RWPE2 (cell line): ENCODE measurements around the gene BCL2L11.

Experiments used
- ATAC-seq: fragments of 200-7000 bp; cut with Tn5 transposase; 3 replicates; pipeline ENCODE4 v1.9.1; 2021; ENCODE audit warnings: low read depth
- DNase-seq: peaks from one replicate; pipeline ENCODE4 v3.0.0-alpha.2; 2020; ENCODE audit warnings: low spot score
- H3K27ac ChIP-seq: fragments of 450-650 bp; 2 replicates; pipeline ENCODE4 v1.5.1; 2017; ENCODE audit warnings: mild to moderate bottlenecking; ENCODE audit not compliant: poor library complexity, severe bottlenecking
- H3K27me3 ChIP-seq: fragments of 250-450 bp; sonication (Bioruptor Pico); 2 replicates; pipeline ENCODE4 v1.5.1; 2021; ENCODE audit warnings: mild to moderate bottlenecking, moderate library complexity; ENCODE audit not compliant: insufficient read depth, poor library complexity, severe bottlenecking
- H3K36me3 ChIP-seq: fragments of 250-450 bp; sonication (Bioruptor Pico); 2 replicates; pipeline ENCODE4 v1.5.1; 2020; ENCODE audit warnings: low read depth, mild to moderate bottlenecking, moderate library complexity
- H3K4me1 ChIP-seq: fragments of 250-450 bp; sonication (Bioruptor Pico); 2 replicates; pipeline ENCODE4 v1.5.1; 2021; ENCODE audit warnings: mild to moderate bottlenecking, moderate library complexity; ENCODE audit not compliant: insufficient read depth, poor library complexity, severe bottlenecking
- H3K4me3 ChIP-seq: fragments of 250-450 bp; sonication (Bioruptor Pico); 2 replicates; pipeline ENCODE4 v1.5.1; 2021; ENCODE audit warnings: mild to moderate bottlenecking, moderate library complexity; ENCODE audit not compliant: severe bottlenecking
- H3K9me3 ChIP-seq: fragments of 250-450 bp; sonication (Bioruptor Pico); 2 replicates; pipeline ENCODE4 v1.5.1; 2021; ENCODE audit warnings: mild to moderate bottlenecking, moderate library complexity; ENCODE audit not compliant: severe bottlenecking
- CTCF ChIP-seq: fragments of 450-650 bp; IDR thresholded peaks from one replicate; pipeline ENCODE4 v1.5.1; 2017; ENCODE audit warnings: mild to moderate bottlenecking, moderate library complexity; ENCODE audit not compliant: poor library complexity, severe bottlenecking

Gene BCL2L11

GRCh38 chr2:111117598-111118480 is 2.9 kb upstream of the BCL2L11 start:
- H3K9me3 ChIP-seq: no peaks in the 10 kb centered on the region
- H3K36me3 ChIP-seq: no peaks in the 10 kb centered on the region
- H3K4me3 ChIP-seq: peak overlapping the region; percentile 21
- no peaks in the 10 kb centered on the region for H3K27me3 ChIP-seq
- H3K4me1 ChIP-seq: no peaks in the 10 kb centered on the region
- no peak for TF ChIP-seq CTCF
- no peak for DNase-seq
- no peak overlapping the region for H3K27ac ChIP-seq
- no peak for ATAC-seq

GRCh38 chr2:111118481-111118980 is 2.2 kb upstream of the BCL2L11 start:
- Histone ChIP-seq H3K4me1 (no peaks in the 10 kb centered on the region), H3K27me3 (no peaks in the 10 kb centered on the region), H3K9me3 (no peaks in the 10 kb centered on the region), H3K36me3 (no peaks in the 10 kb centered on the region), H3K4me3 (no peak overlapping the region), H3K27ac (no peak overlapping the region)
- no peak for ATAC-seq
- no peak for TF ChIP-seq CTCF
- no peak for DNase-seq

- H3K27me3 ChIP-seq: no peaks in the 10 kb centered on the region
Measured at GRCh38 chr2:111118981-111119821, 1.5 kb upstream of the BCL2L11 start.

GRCh38 chr2:111119822-111120252 is 877 bp upstream of the BCL2L11 start:
- peak overlapping the region; percentile 81 for H3K4me3 ChIP-seq
- peak overlapping the region; percentile 54 for H3K27ac ChIP-seq
- no peaks in the 10 kb centered on the region for H3K9me3 ChIP-seq
- TF ChIP-seq CTCF: no peak
- H3K36me3 ChIP-seq: peaks cover 8% of the 10 kb centered on the region
- H3K4me1 ChIP-seq: no peaks in the 10 kb centered on the region
- DNase-seq (no peak), ATAC-seq (no peak)
- no peaks in the 10 kb centered on the region for H3K27me3 ChIP-seq

More at GRCh38 chr2:111118981-111119821, 1.5 kb upstream of the BCL2L11 start:
- Histone ChIP-seq H3K27ac (no peak overlapping the region), H3K36me3 (0 out of 2 replicates have a peak, but pooled peaks cover 3% of the 10 kb centered on the region), H3K4me3 (no peak overlapping the region), H3K9me3 (no peaks in the 10 kb centered on the region), H3K4me1 (no peaks in the 10 kb centered on the region)
- DNase-seq (no peak), ATAC-seq (no peak)
- no peak for TF ChIP-seq CTCF
